Skin epidermis (tissue), 12 donors: ENCODE measurements around the gene KCNC1.

Experiments
- H3K27ac ChIP-seq, 21 experiments: fragments of 200-600 bp; sonication (generic) in 11 of 21; one replicate each; pipeline ENCODE4 v1.5.0; 2020; ENCODE audit warnings: mild to moderate bottlenecking in 3 of 21, inconsistent platforms in 2 of 21, moderate library complexity in 2 of 21
- H3K4me3 ChIP-seq, 7 experiments: fragments of 200-600 bp; sonication (generic) in 2 of 7; one replicate each; pipeline ENCODE4 v1.5.0; 2020; ENCODE audit warnings: inconsistent platforms in 2 of 7, mild to moderate bottlenecking in 2 of 7, moderate library complexity in 1 of 7

KCNC1 gene

GRCh38 chr11:17714356-17714854 is 20.2 kb upstream of the KCNC1 start:
- Histone ChIP-seq H3K27ac (no peak overlapping the region), H3K4me3 (no peak overlapping the region)

DNA sequence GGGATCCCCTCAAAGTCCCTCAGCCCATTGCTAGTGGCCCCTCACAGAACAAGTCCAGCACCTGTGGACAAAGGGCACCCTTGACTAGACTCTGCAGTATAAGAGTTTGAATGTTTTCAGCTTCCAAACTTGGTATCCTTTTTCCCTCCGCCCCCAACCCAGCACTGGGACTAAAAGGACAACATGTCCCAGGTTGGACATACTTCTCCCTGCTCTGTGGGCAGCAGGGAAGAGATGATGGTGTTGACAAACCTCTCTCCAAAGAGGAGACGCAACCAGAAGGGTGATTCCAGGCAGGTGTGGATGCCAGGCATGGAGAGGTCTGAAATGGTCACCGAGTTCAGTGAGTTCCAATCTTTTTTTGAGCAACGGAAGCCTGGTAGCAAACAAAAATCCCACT is 19.7 kb upstream of the KCNC1 start:
- Histone ChIP-seq H3K4me3 (no peak overlapping the region), H3K27ac (no peak overlapping the region)

DNA sequence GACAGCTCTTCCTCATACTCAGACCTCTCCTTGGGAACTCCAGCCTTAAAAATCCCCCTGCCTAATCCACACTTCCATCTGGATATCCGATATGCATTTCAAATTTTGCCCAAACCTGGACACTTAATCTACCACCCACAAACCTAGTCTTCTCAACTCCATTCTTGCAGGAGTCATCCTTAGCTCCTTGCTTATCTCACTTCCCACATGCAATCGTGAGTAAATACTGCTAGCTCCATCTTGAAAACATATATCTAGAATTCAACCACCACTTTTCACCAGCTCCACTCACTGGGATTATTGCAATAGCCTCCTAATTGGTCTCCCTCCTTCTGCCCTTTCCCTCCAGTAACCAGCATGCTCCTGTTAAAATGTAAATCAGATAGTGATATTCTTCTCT is 17.8 kb upstream of the KCNC1 start:
- Histone ChIP-seq H3K27ac (no peak overlapping the region), H3K4me3 (no peak overlapping the region)

GRCh38 chr11:17718015-17718414 is 16.6 kb upstream of the KCNC1 start:
- Histone ChIP-seq H3K4me3 (no peak overlapping the region), H3K27ac (no peak overlapping the region)

DNA sequence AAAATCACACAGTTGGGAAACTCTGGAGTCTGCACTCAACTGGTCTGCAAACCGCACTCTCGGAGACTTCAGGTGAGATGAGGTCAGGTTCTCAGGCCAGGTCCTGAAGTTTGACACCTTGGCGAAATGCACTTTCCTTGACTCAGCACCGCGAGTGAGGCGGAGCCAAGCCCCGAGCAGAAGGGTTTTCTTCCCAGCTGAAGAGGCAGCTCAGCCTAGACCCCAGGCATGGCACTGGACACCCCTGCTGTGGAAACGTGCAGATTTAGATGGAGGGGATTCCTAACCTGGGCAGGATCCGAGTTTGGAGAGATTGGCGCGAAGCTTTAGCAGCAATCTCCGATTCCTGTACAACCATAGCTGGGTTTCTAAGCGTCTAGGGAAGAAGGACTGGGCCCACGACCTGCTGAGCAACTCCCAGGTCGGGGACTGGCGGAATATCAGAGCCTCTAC is 16.0 kb upstream of the KCNC1 start:
- no peak overlapping the region for H3K4me3 ChIP-seq
- H3K27ac ChIP-seq, result no peak overlapping the region

GRCh38 chr11:17719028-17719937 is 15.3 kb upstream of the KCNC1 start, which contains the start of gene MYOD1:
Gene MYOD1 (plus strand): TSS chr11:17719571. CDS start chr11:17719783, 212 bp downstream.
- H3K4me3 ChIP-seq, result no peak within 1 kb of the TSS

GRCh38 chr11:17719938-17720795 is 14.4 kb upstream of the KCNC1 start:
- no peak overlapping the region for H3K27ac ChIP-seq
- no peak overlapping the region for H3K4me3 ChIP-seq

More at GRCh38 chr11:17719028-17719937, 15.3 kb upstream of the KCNC1 start, which contains the start of gene MYOD1:
- no peak within 1 kb of the TSS for H3K27ac ChIP-seq

GRCh38 chr11:17720796-17721171 is 13.8 kb upstream of the KCNC1 start:
- Histone ChIP-seq H3K4me3 (no peak overlapping the region), H3K27ac (no peak overlapping the region)

- no peak overlapping the region for H3K4me3 ChIP-seq
- no peak overlapping the region for H3K27ac ChIP-seq
These were observed 13.2 kb upstream of the KCNC1 start for GRCh38 chr11:17721242-17721999.

DNA sequence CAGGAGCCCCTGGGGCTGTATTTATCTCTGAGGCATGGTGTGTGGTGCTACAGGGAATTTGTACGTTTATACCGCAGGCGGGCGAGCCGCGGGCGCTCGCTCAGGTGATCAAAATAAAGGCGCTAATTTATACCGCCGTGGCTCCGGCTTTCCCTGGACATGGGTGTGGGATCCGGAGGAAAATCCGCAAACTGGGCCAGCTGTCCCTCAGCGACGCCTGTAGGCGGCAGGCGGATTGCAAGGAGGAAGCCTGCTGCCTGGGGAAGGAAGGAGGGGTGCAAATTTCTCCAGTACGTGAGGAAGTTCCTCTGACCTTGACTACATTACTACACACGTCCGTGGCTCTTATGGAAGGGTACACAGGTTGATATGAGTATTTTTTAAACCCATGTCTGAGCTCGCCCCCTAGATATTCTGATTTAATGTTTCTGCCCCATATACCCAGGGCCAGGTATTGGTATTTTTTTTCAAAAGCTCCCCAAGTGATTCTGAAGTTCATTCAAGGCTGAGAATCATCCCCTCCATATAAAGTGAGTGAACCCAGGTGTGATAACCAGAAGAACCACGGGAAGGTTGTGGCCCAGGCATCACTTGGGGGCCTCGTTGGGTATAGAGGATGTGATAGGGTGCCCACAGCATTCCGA is 12.5 kb upstream of the KCNC1 start:
- no peak overlapping the region for H3K27ac ChIP-seq
- H3K4me3 ChIP-seq, result no peak overlapping the region

DNA sequence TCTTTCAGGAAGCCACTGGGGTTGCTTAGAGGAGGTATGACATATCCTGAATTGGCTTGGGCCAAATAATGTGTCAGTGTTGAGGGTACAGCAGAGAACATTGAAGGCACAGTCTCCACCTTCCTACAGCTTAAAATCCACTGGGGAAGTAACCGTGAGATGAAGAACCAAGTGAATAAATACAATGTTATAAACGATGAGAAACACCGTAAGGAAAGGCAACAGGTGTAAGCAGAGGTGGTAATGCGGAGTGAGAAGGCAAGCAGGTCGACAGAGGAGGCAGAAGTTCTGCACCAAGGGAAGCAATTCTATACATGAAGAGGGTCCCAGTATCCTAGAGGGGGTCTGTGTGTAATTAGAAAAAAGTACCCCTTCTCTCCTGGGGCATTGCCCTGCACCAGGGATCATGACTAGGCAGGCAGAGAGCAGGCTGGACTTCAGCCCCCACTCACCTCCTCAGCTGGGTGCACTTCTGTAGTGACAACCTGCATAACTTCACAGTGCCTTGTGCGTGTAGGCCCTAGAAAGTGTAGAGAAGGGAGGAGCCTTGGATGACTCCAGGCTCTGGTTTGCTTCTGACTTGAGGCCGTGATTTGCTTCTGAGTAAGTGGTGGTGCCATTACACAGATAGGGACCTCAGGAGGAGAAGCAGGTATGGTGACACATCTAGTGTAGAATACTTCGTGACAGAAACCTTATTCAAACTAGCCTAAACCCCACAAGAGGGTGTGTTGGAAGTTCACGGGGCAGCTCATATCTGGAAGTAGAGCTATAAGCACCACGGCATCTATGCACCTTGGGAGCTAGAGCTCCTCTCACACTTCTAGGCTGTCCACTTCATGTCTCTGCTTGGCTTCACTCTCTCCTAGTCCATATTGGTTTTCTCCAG is 10.3 kb upstream of the KCNC1 start:
- Histone ChIP-seq H3K27ac (no peak overlapping the region), H3K4me3 (no peak overlapping the region)

DNA sequence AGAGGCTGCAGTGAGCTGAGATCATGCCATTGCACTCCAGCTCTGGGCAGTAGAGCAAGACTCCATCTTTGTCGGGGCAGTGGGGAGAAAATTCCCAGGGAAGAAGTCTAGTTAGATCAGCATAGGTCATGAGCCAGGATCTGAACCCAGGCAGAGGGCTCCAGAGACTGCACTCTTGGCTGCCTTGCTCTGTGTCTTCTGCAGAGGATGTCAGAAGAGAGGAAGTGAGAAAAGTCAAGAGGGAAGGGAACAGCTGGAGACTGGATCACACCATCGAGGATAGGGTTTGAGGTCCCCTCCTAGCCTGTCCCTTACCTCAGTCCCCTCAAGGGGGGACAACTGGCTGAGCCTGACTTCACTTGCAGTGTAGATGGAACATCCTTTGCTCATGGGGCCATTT is 9.4 kb upstream of the KCNC1 start:
- H3K27ac ChIP-seq, result no peak overlapping the region
- H3K4me3 ChIP-seq, result no peak overlapping the region

DNA sequence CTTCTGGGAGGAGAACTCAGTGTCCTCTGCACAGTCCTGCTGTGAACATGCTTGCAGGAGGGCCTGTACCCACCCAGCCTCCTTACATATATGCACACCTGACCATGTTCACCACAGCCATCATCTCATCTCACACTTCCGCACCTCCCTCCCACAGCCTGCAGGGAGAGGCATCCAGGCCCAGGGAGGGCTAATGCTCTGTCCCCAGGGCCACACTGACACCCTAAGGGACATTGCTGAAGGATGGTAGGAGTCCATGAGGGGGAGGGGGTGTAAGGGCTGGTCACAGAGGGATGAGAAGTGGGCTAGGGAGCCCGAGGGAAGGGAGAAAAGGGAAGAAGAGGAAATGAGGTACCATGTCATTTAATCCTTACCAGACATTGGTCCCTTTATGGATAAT is 4.4 kb upstream of the KCNC1 start:
- H3K27ac ChIP-seq, result no peak overlapping the region

GRCh38 chr11:17730608-17731462 is 3.7 kb upstream of the KCNC1 start:
- H3K4me3 ChIP-seq, result no peak overlapping the region
- H3K27ac ChIP-seq, result no peak overlapping the region

More for the DNA sequence above, 4.4 kb upstream of the KCNC1 start:
- no peak overlapping the region for H3K4me3 ChIP-seq

DNA sequence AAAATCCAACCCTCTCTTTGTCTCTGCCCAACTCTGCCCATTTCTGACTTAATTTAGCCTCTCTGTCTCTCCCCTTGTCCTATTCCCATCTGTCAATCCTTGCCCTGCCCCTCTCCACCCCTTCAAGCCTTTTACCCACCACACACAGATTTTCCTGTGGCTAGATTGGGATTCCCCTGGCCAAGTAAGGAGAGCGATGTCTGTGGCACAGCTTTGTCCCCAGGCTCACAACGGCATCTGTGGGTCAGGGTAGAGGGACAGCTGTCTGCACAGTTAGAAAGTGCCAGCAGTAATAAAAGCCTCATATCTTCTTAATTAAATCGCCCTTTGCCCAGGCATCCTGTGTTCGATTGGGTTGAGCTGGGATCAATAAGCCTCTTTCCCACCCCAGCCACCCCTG is 1.3 kb upstream of the KCNC1 start:
- H3K4me3 ChIP-seq, result no peak overlapping the region
- H3K27ac ChIP-seq, result no peak overlapping the region

GRCh38 chr11:17734986-17735817 is 621 bp downstream of the KCNC1 start:
- H3K27ac ChIP-seq, result no peak overlapping the region
- peak overlapping the region in 4 of 7 experiments; percentile 16 to 34 (median 24) for H3K4me3 ChIP-seq
